DMS53 (cell line): ENCODE measurements around the gene H2BK1.

Source experiments
- DNase-seq: peaks from one replicate; lab custom pipeline; 2025; lab: John Stamatoyannopoulos, UW

The H2BK1 gene

GRCh38 chr7:151245360-151246101, 35.2 kb upstream of the H2BK1 start:
- peak; percentile 75 for DNase-seq

- peak; percentile 59 for DNase-seq
These were observed 34.6 kb upstream of the H2BK1 start for GRCh38 chr7:151244841-151245346.

- peak; percentile 77 for DNase-seq
These were observed 34.0 kb upstream of the H2BK1 start for GRCh38 chr7:151244196-151244840.

GRCh38 chr7:151243408-151244195, 33.3 kb upstream of the H2BK1 start:
- DNase-seq = peak; percentile 91

- DNase-seq = peak; percentile 63
These were observed 32.7 kb upstream of the H2BK1 start for GRCh38 chr7:151243045-151243349.

- DNase-seq = peak; percentile 53
These were observed 32.1 kb upstream of the H2BK1 start for GRCh38 chr7:151242159-151243044.

GRCh38 chr7:151241755-151242096, 31.4 kb upstream of the H2BK1 start:
- no peak for DNase-seq

GRCh38 chr7:151240942-151241754, 30.9 kb upstream of the H2BK1 start:
- peak; percentile 52 for DNase-seq

GRCh38 chr7:151240536-151240935, 30.2 kb upstream of the H2BK1 start:
- no peak for DNase-seq

GRCh38 chr7:151239837-151240459, 29.7 kb upstream of the H2BK1 start:
- no peak for DNase-seq

- DNase-seq = no peak
These were observed 28.9 kb upstream of the H2BK1 start for GRCh38 chr7:151238924-151239836.

- no peak for DNase-seq
These were observed 28.0 kb upstream of the H2BK1 start for GRCh38 chr7:151238190-151238810.

GRCh38 chr7:151237244-151238189, 27.2 kb upstream of the H2BK1 start:
- DNase-seq = no peak

GRCh38 chr7:151236406-151236805, 26.1 kb upstream of the H2BK1 start:
- DNase-seq = no peak

- DNase-seq = no peak
These were observed 25.0 kb upstream of the H2BK1 start for GRCh38 chr7:151235091-151235787.

- DNase-seq = no peak
These were observed 23.5 kb upstream of the H2BK1 start for GRCh38 chr7:151233804-151234203.
